NT2/D1 (cell line): ENCODE results near the gene GATB.

Source experiments
- DNase-seq: peaks from one replicate; pipeline ENCODE4 v3.0.0-alpha.2; 2011; ENCODE audit warnings: low read depth, low spot score
- H3K27me3 ChIP-seq: 2 replicates; pipeline ENCODE4 v1.6.0; 2011; ENCODE audit warnings: mild to moderate bottlenecking; ENCODE audit not compliant: insufficient read length, insufficient read depth
- H3K36me3 ChIP-seq: 2 replicates; pipeline ENCODE4 v1.6.1; 2011; ENCODE audit warnings: mild to moderate bottlenecking, low read length, mixed read lengths; ENCODE audit not compliant: insufficient read depth, insufficient read length
- H3K4me1 ChIP-seq: 2 replicates; pipeline ENCODE4 v1.5.1; 2011; ENCODE audit not compliant: insufficient read depth, insufficient read length
- H3K4me3 ChIP-seq: 2 replicates; pipeline ENCODE4 v1.5.1; 2011; ENCODE audit warnings: low read depth; ENCODE audit not compliant: insufficient read length
- H3K9ac ChIP-seq: 2 replicates; pipeline ENCODE4 v1.6.0; 2011; ENCODE audit warnings: low read depth; ENCODE audit not compliant: insufficient read length
- H3K9me3 ChIP-seq: 2 replicates; pipeline ENCODE4 v1.5.1; 2011; ENCODE audit warnings: mild to moderate bottlenecking, low read length; ENCODE audit not compliant: insufficient read depth
- SUZ12 ChIP-seq: IDR thresholded peaks from 2 replicates; pipeline ENCODE4 v1.6.1; 2011; ENCODE audit not compliant: insufficient read length, insufficient read depth; ENCODE audit errors: extremely low read depth
- YY1 ChIP-seq: IDR thresholded peaks from 2 replicates; pipeline ENCODE4 v1.6.1; 2011; ENCODE audit not compliant: insufficient read length, insufficient read depth
- ZNF274 ChIP-seq: IDR thresholded peaks from 2 replicates; pipeline ENCODE4 v1.6.1; 2011; ENCODE audit warnings: mild to moderate bottlenecking, low read depth, low read length

The GATB gene

GRCh38 chr4:151664289-151664688 lies 96.5 kb downstream of the GATB start:
- Histone ChIP-seq H3K4me1 (no peaks in the 10 kb centered on the region), H3K4me3 (no peak overlapping the region), H3K9ac (no peak overlapping the region), H3K9me3 (no peaks in the 10 kb centered on the region), H3K27me3 (no peaks in the 10 kb centered on the region), H3K36me3 (no peaks in the 10 kb centered on the region)
- no peak for DNase-seq
- no peak for TF ChIP-seq SUZ12
- TF ChIP-seq YY1, result no peak
- no peak for TF ChIP-seq ZNF274

GRCh38 chr4:151663109-151663508 lies 97.7 kb downstream of the GATB start:
- peaks cover under 1% of the 10 kb centered on the region for H3K36me3 ChIP-seq
- no peak for DNase-seq
- no peak for TF ChIP-seq YY1
- no peak for TF ChIP-seq ZNF274
- no peak for TF ChIP-seq SUZ12
- H3K9ac ChIP-seq, result no peak overlapping the region
- no peaks in the 10 kb centered on the region for H3K9me3 ChIP-seq
- no peak overlapping the region for H3K4me3 ChIP-seq
- H3K27me3 ChIP-seq, result no peaks in the 10 kb centered on the region
- H3K4me1 ChIP-seq, result no peaks in the 10 kb centered on the region

GRCh38 chr4:151661873-151662272 lies 98.9 kb downstream of the GATB start:
- peaks cover 6% of the 10 kb centered on the region for H3K36me3 ChIP-seq
- TF ChIP-seq YY1 (no peak), SUZ12 (no peak), ZNF274 (no peak)
- DNase-seq, result no peak

GRCh38 chr4:151660676-151661075 lies 100.1 kb downstream of the GATB start:
- H3K9me3 ChIP-seq, result no peaks in the 10 kb centered on the region
- no peak overlapping the region for H3K9ac ChIP-seq
- H3K36me3 ChIP-seq, result peaks cover 10% of the 10 kb centered on the region
- no peak for DNase-seq
- no peak for TF ChIP-seq SUZ12
- TF ChIP-seq YY1, result no peak
- no peak for TF ChIP-seq ZNF274
- no peak overlapping the region for H3K4me3 ChIP-seq
- H3K27me3 ChIP-seq, result no peaks in the 10 kb centered on the region
- no peaks in the 10 kb centered on the region for H3K4me1 ChIP-seq

More at GRCh38 chr4:151661873-151662272, 98.9 kb downstream of the GATB start:
- H3K4me1 ChIP-seq, result no peaks in the 10 kb centered on the region
- H3K4me3 ChIP-seq, result no peak overlapping the region
- no peaks in the 10 kb centered on the region for H3K27me3 ChIP-seq
- no peaks in the 10 kb centered on the region for H3K9me3 ChIP-seq
- H3K9ac ChIP-seq, result no peak overlapping the region

GRCh38 chr4:151659601-151660364 lies 101.0 kb downstream of the GATB start:
- no peak for TF ChIP-seq ZNF274
- TF ChIP-seq SUZ12, result no peak
- no peak for TF ChIP-seq YY1
- no peaks in the 10 kb centered on the region for H3K27me3 ChIP-seq

GRCh38 chr4:151658959-151659600 lies 101.7 kb downstream of the GATB start:
- DNase-seq, result no peak
- Histone ChIP-seq H3K4me1 (no peaks in the 10 kb centered on the region), H3K27me3 (no peaks in the 10 kb centered on the region), H3K4me3 (no peak overlapping the region), H3K9ac (no peak overlapping the region), H3K36me3 (peaks cover 10% of the 10 kb centered on the region), H3K9me3 (no peaks in the 10 kb centered on the region)
- TF ChIP-seq YY1 (no peak), SUZ12 (no peak), ZNF274 (no peak)

More at GRCh38 chr4:151659601-151660364, 101.0 kb downstream of the GATB start:
- DNase-seq, result no peak
- Histone ChIP-seq H3K4me1 (no peaks in the 10 kb centered on the region), H3K36me3 (peaks cover 10% of the 10 kb centered on the region), H3K9ac (no peak overlapping the region), H3K4me3 (no peak overlapping the region), H3K9me3 (no peaks in the 10 kb centered on the region)

- H3K4me3 ChIP-seq, result no peak overlapping the region
Observed at GRCh38 chr4:151657896-151658295, 102.9 kb downstream of the GATB start.

More at GRCh38 chr4:151657896-151658295, 102.9 kb downstream of the GATB start:
- H3K36me3 ChIP-seq, result peaks cover 10% of the 10 kb centered on the region
- no peaks in the 10 kb centered on the region for H3K27me3 ChIP-seq
- DNase-seq, result no peak
- H3K9ac ChIP-seq, result no peak overlapping the region
- no peaks in the 10 kb centered on the region for H3K9me3 ChIP-seq
- TF ChIP-seq ZNF274, result no peak
- TF ChIP-seq YY1, result no peak
- TF ChIP-seq SUZ12, result no peak
- H3K4me1 ChIP-seq, result no peaks in the 10 kb centered on the region
